H9 (cell line): ENCODE data around the gene NADSYN1. TPM values are rescaled to one million over a fixed set of nuclear protein-coding genes. Genes with fewer than 3 reads are reported as not detected.

ENCODE experiments used
- DNase-seq: peaks from one replicate; pipeline ENCODE4 v3.0.0-alpha.2; 2017
- H2AFZ ChIP-seq: one replicate; pipeline ENCODE4 v1.6.1; 2013; ENCODE audit warnings: mild to moderate bottlenecking, low read length, control low read depth, moderate library complexity
- H2AK5ac ChIP-seq: 2 replicates; pipeline ENCODE4 v1.6.1; 2013; ENCODE audit warnings: low read length, control low read depth, mixed read lengths; ENCODE audit not compliant: insufficient read length
- H2BK120ac ChIP-seq: one replicate; pipeline ENCODE4 v1.6.1; 2013; ENCODE audit warnings: low read depth, mild to moderate bottlenecking, low read length, control low read depth, inconsistent platforms; ENCODE audit not compliant: poor library complexity, severe bottlenecking
- H2BK12ac ChIP-seq: 2 replicates; pipeline ENCODE4 v1.6.1; 2013; ENCODE audit warnings: low read length, control low read depth, mixed read lengths, low read depth; ENCODE audit not compliant: insufficient read length
- H2BK15ac ChIP-seq: 2 replicates; pipeline ENCODE4 v1.6.1; 2013; ENCODE audit warnings: low read depth, low read length, control low read depth
- H2BK20ac ChIP-seq: one replicate; pipeline ENCODE4 v1.6.1; 2013; ENCODE audit warnings: low read depth, mild to moderate bottlenecking, low read length, control low read depth, inconsistent platforms; ENCODE audit not compliant: poor library complexity, severe bottlenecking
- H2BK5ac ChIP-seq: 2 replicates; pipeline ENCODE4 v1.6.1; 2013; ENCODE audit warnings: low read length, control low read depth, mixed read lengths; ENCODE audit not compliant: insufficient read length
- H3K14ac ChIP-seq: 2 replicates; pipeline ENCODE4 v1.6.1; 2013; ENCODE audit warnings: low read length, control low read depth; ENCODE audit not compliant: insufficient read depth
- H3K18ac ChIP-seq: 2 replicates; pipeline ENCODE4 v1.6.1; 2013; ENCODE audit warnings: low read depth, mild to moderate bottlenecking, mixed read lengths, low read length, control low read depth; ENCODE audit not compliant: insufficient read length
- H3K23ac ChIP-seq: 2 replicates; pipeline ENCODE4 v1.6.1; 2013; ENCODE audit warnings: low read length, control low read depth, mixed read lengths, low read depth; ENCODE audit not compliant: insufficient read length
- H3K23me2 ChIP-seq: 2 replicates; pipeline ENCODE4 v1.6.1; 2013; ENCODE audit warnings: low read depth, mild to moderate bottlenecking, mixed read lengths, low read length, control low read depth; ENCODE audit not compliant: insufficient read length, poor library complexity, severe bottlenecking
- H3K27ac ChIP-seq: 2 replicates; pipeline ENCODE4 v1.5.1; 2013; ENCODE audit warnings: low read length, control low read depth, mixed read lengths, low read depth; ENCODE audit not compliant: insufficient read length
- H3K27me3 ChIP-seq: 2 replicates; pipeline ENCODE4 v1.6.1; 2013; ENCODE audit warnings: low read length, control low read depth, inconsistent platforms; ENCODE audit not compliant: insufficient read depth
- H3K4ac ChIP-seq: 2 replicates; pipeline ENCODE4 v1.6.1; 2013; ENCODE audit warnings: low read depth, mild to moderate bottlenecking, control low read depth, inconsistent platforms, low read length, moderate library complexity
- H3K4me1 ChIP-seq: 2 replicates; pipeline ENCODE4 v1.6.1; 2013; ENCODE audit warnings: low read length, control low read depth, inconsistent platforms; ENCODE audit not compliant: insufficient read depth
- H3K4me2 ChIP-seq: 2 replicates; pipeline ENCODE4 v1.6.1; 2013; ENCODE audit warnings: low read length, control low read depth, mixed read lengths; ENCODE audit not compliant: insufficient read length, insufficient read depth
- H3K56ac ChIP-seq: 2 replicates; pipeline ENCODE4 v1.6.1; 2013; ENCODE audit warnings: low read depth, mild to moderate bottlenecking, mixed read lengths, low read length, control low read depth; ENCODE audit not compliant: insufficient read length
- H3K79me1 ChIP-seq: 2 replicates; pipeline ENCODE4 v1.6.1; 2013; ENCODE audit warnings: low read depth, mild to moderate bottlenecking, moderate library complexity, low read length, control low read depth, inconsistent platforms; ENCODE audit not compliant: insufficient read depth, poor library complexity, severe bottlenecking
- H3K79me2 ChIP-seq: 2 replicates; pipeline ENCODE4 v1.6.1; 2013; ENCODE audit warnings: low read length, control low read depth, inconsistent platforms; ENCODE audit not compliant: insufficient read depth
- H3K9ac ChIP-seq: 2 replicates; pipeline ENCODE4 v1.6.1; 2013; ENCODE audit warnings: low read length, control low read depth, mixed read lengths; ENCODE audit not compliant: insufficient read length; ENCODE audit errors: extremely low read depth
- H3K9me3 ChIP-seq: one replicate; pipeline ENCODE4 v1.6.1; 2013; ENCODE audit warnings: low read depth, low read length, inconsistent platforms; ENCODE audit not compliant: control insufficient read depth
- H3T11ph ChIP-seq: one replicate; pipeline ENCODE4 v1.6.1; 2013; ENCODE audit warnings: mild to moderate bottlenecking, low read length, control low read depth, inconsistent platforms
- H4K20me1 ChIP-seq: one replicate; pipeline ENCODE4 v1.6.1; 2013; ENCODE audit not compliant: control insufficient read depth, insufficient read length, insufficient read depth
- H4K5ac ChIP-seq: 2 replicates; pipeline ENCODE4 v1.6.1; 2013; ENCODE audit warnings: low read depth, mild to moderate bottlenecking, mixed read lengths, low read length, control low read depth; ENCODE audit not compliant: insufficient read length
- H4K8ac ChIP-seq: replicated peaks from 2 replicates; pipeline ENCODE4 v1.6.1; 2013; ENCODE audit warnings: low read length, control low read depth, mixed read lengths, low read depth; ENCODE audit not compliant: insufficient read length
- H4K91ac ChIP-seq: 2 replicates; pipeline ENCODE4 v1.6.1; 2013; ENCODE audit warnings: low read depth, mild to moderate bottlenecking, moderate library complexity, mixed read lengths, low read length, control low read depth; ENCODE audit not compliant: insufficient read length
- H3K27ac Mint-ChIP-seq, 3 experiments: 2 replicates in 2 of 3; 3 replicates in 1 of 3; pipeline ENCODE4 v1.8.0; 2020 to 2021; ENCODE audit warnings: mixed read lengths in 3 of 3, mild to moderate bottlenecking in 1 of 3, moderate library complexity in 1 of 3
- H3K27me3 Mint-ChIP-seq: 2 replicates; pipeline ENCODE4 v1.8.0; 2021; ENCODE audit warnings: low read depth, mild to moderate bottlenecking, moderate library complexity, mixed read lengths
- H3K36me3 Mint-ChIP-seq, 3 experiments: 2 replicates in 2 of 3; 3 replicates in 1 of 3; pipeline ENCODE4 v1.8.0; 2020 to 2021; ENCODE audit warnings: low read depth in 3 of 3, mixed read lengths in 3 of 3; ENCODE audit not compliant: insufficient read depth in 1 of 3
- H3K4me1 Mint-ChIP-seq, 2 experiments: 2 replicates each; pipeline ENCODE4 v1.8.0; 2020; ENCODE audit warnings: mixed read lengths in 2 of 2
- H3K4me3 Mint-ChIP-seq, 2 experiments: 2 replicates in 1 of 2; 3 replicates in 1 of 2; pipeline ENCODE4 v1.8.0; 2020 to 2021; ENCODE audit warnings: mild to moderate bottlenecking in 2 of 2, mixed read lengths in 2 of 2, moderate library complexity in 1 of 2
- H3K9me3 Mint-ChIP-seq, 2 experiments: 2 replicates in 1 of 2; 3 replicates in 1 of 2; pipeline ENCODE4 v1.8.0; 2020; ENCODE audit warnings: mild to moderate bottlenecking in 2 of 2, mixed read lengths in 2 of 2, moderate library complexity in 1 of 2
- CTCF ChIP-seq: fragments of 200-600 bp; sonication (generic); conservative IDR thresholded peaks from 3 replicates; pipeline ENCODE4 v1.8.0; 2021; ENCODE audit warnings: antibody characterized with exemption, mild to moderate bottlenecking
- WGBS: extraction: QIAGEN DNeasy Blood & Tissue Kit; methylation state at CpG from one replicate; pipeline ENCODE4 v1.1.7; 2013; ENCODE audit warnings: missing lambda C conversion rate, low lambda C conversion rate, mixed read lengths; ENCODE audit not compliant: insufficient read length; ENCODE audit errors: extremely low coverage; 5-methylcytosine and 5-hydroxymethylcytosine counted together
- total RNA-seq: library from RNA; stranded (reverse); gene quantifications from 2 replicates; pipeline ENCODE4 v1.2.1, GENCODE V29; 2021

NADSYN1 gene
- total RNA-seq, 1 experiment from 2014 or later: 44.2 TPM

- no peak overlapping the region for H3K4ac ChIP-seq
- no peaks in the 10 kb centered on the region for H4K20me1 ChIP-seq
- Mint-ChIP-seq H3K36me3 (peaks cover 62 to 94% (median 91%) of the 10 kb centered on the region in 3 experiments), H3K27me3 (no peaks in the 10 kb centered on the region), H3K4me3 (no peak overlapping the region), H3K27ac (no peak overlapping the region), H3K4me1 (peaks cover 5% of the 10 kb centered on the region in 2 experiments), H3K9me3 (peaks cover 3 to 4% of the 10 kb centered on the region in 2 experiments; a peak in 2 of 5 replicates)
- no peak for TF ChIP-seq CTCF
- no peak overlapping the region for H3K27ac ChIP-seq
- H2AFZ ChIP-seq: no peak overlapping the region
- no peak overlapping the region for H4K91ac ChIP-seq
- H3T11ph ChIP-seq: no peak overlapping the region
- H2BK5ac ChIP-seq: no peak overlapping the region
- H3K23ac ChIP-seq: no peak overlapping the region
- H3K79me1 ChIP-seq: peaks cover 5% of the 10 kb centered on the region
- no peaks in the 10 kb centered on the region for H3K23me2 ChIP-seq
- no peak overlapping the region for H3K18ac ChIP-seq
- H2BK12ac ChIP-seq: no peak overlapping the region
- H2AK5ac ChIP-seq: no peak overlapping the region
- no peak overlapping the region for H2BK120ac ChIP-seq
- H4K8ac ChIP-seq: no peak overlapping the region
- H3K9ac ChIP-seq: no peak overlapping the region
- no peaks in the 10 kb centered on the region for H3K27me3 ChIP-seq
- H3K56ac ChIP-seq: no peak overlapping the region
- no peak overlapping the region for H2BK15ac ChIP-seq
- no peak for DNase-seq
- H3K4me2 ChIP-seq: no peak overlapping the region
- no peaks in the 10 kb centered on the region; the same call in 1 of the 2 replicates for H3K79me2 ChIP-seq
- WGBS: no CpG with 5 or more reads among the region's 11 CpGs
- no peak overlapping the region for H4K5ac ChIP-seq
- H3K9me3 ChIP-seq: no peaks in the 10 kb centered on the region
- H3K4me1 ChIP-seq: no peaks in the 10 kb centered on the region
- H3K14ac ChIP-seq: no peak overlapping the region
- no peak overlapping the region for H2BK20ac ChIP-seq
Measured at GRCh38 chr11:71441251-71441650, 11.8 kb upstream of the NADSYN1 start.
